ENCODE data around the gene SNED1. TPM values are rescaled to one million over a fixed set of nuclear protein-coding genes. Genes with fewer than 3 reads are reported as not detected.

Gene SNED1
- total RNA-seq, 3 donors from 2014 or later, result 27.1 to 46.9 (median 35.2) TPM

DNA sequence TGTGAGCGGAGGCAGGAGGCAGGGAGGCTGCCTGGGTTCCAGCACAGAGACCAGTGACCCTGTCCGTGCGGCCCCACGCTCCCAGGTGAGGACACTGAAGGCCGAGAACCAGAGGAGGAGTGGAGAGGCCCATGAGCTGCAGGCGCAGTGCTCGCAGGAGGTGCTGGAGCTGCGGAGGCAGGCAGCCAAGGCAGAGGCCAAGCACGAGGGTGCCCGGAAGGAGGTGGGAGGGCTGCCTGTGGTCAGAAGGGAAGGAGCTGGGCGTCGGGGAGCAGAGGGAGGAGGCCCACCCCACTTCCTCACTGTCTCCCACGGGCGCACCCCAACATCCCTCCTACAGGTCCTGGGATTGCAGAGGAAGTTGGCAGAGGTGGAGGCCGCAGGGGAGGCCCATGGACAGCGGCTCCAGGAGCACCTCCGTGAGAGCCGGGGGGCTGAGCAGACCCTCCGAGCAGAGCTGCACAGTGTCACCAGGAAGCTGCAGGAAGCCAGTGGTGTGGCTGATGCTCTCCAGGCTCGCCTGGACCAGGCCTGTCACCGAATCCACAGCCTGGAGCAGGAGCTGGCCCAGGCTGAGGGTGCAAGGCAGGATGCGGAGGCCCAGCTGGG, 33.0 kb upstream of the SNED1 start:
- DNase-seq (ENCODE audit: low spot score in 2 of 2), result peak in 1 of 2 donors; percentile 41

DNA sequence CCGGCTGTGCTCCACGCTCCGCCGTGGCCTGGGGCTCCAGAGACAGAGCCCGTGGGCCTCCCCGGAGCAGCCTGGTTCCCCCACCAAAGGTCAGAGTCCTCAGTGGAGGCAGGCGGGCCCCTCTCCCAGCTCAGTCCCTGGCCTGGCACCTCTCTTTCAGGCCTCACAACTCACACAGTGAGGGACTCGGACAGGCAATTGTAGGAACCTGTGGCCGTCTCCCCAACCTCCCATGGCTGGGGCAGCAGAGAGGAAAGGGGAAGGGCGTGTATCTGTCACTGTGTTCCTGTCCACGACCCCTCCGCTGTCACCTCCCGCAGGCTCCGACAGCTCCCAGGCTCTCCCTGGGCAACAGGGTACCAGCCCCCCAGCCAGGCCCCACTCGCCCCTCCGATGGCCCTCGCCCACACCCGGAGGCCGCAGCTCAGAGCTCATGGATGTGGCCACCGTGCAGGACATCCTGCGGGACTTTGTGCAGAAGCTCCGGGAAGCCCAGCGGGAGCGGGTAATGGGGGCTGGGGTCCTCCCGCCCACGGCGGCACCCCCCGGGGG, 32.4 kb upstream of the SNED1 start:
- H3K27ac ChIP-seq, result peak overlapping the region in 1 of 2 donors; percentile 69
- H3K4me3 ChIP-seq, result no peak overlapping the region
- no peaks in the 10 kb centered on the region for H3K36me3 ChIP-seq
- intact Hi-C loops (cut with DNase I; ENCODE audit: low total_unique reads), result no loop called here
- DNase-seq (ENCODE audit: low spot score in 2 of 2), result peak in 1 of 2 donors; percentile 31
- H3K4me1 ChIP-seq, result no peaks in the 10 kb centered on the region
- no peaks in the 10 kb centered on the region for H3K9me3 ChIP-seq
- TF ChIP-seq, protein P1, sequence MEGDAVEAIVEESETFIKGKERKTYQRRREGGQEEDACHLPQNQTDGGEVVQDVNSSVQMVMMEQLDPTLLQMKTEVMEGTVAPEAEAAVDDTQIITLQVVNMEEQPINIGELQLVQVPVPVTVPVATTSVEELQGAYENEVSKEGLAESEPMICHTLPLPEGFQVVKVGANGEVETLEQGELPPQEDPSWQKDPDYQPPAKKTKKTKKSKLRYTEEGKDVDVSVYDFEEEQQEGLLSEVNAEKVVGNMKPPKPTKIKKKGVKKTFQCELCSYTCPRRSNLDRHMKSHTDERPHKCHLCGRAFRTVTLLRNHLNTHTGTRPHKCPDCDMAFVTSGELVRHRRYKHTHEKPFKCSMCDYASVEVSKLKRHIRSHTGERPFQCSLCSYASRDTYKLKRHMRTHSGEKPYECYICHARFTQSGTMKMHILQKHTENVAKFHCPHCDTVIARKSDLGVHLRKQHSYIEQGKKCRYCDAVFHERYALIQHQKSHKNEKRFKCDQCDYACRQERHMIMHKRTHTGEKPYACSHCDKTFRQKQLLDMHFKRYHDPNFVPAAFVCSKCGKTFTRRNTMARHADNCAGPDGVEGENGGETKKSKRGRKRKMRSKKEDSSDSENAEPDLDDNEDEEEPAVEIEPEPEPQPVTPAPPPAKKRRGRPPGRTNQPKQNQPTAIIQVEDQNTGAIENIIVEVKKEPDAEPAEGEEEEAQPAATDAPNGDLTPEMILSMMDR (IDR thresholded peaks at IDR 0.05), result no peak
- no peak for TF ChIP-seq POLR2A (IDR thresholded peaks at IDR 0.05)
- TF ChIP-seq POLR2AphosphoS5 (IDR thresholded peaks at IDR 0.05), result no peak
- H3K27me3 ChIP-seq, result no peaks in the 10 kb centered on the region

More for the DNA sequence above, 33.0 kb upstream of the SNED1 start:
- TF ChIP-seq, protein P1 (IDR thresholded peaks at IDR 0.05), result no peak
- TF ChIP-seq POLR2AphosphoS5 (IDR thresholded peaks at IDR 0.05) (no peak), POLR2A (IDR thresholded peaks at IDR 0.05) (no peak)
- H3K27me3 ChIP-seq, result no peaks in the 10 kb centered on the region
- H3K9me3 ChIP-seq, result no peaks in the 10 kb centered on the region
- H3K27ac ChIP-seq, result peak overlapping the region in 1 of 2 donors; percentile 69
- H3K4me1 ChIP-seq, result no peaks in the 10 kb centered on the region
- H3K36me3 ChIP-seq, result no peaks in the 10 kb centered on the region
- no peak overlapping the region for H3K4me3 ChIP-seq
- intact Hi-C loops (cut with DNase I; ENCODE audit: low total_unique reads), result no loop called here

DNA sequence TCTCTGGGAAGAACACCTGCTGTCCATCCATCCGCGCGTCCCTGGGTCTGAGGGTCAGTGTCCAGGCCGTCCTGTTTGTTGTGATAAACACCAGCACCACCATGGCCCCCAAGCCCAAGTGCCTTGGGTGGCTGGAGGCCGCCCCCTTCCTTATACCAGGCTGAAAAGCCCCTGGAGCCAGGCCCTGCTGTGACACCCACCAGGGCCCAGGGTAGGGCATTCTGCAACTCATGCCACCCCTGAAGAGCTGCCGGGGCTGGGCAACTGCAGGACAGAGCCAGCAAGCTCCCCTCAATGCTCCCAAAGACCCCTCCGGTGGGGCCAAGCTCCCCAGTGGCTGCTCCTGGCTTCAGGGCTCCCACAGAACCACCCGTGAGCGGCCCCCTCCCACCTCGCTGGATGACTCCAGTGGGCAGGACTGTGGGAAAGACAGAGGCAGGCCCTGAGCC, 31.9 kb upstream of the SNED1 start:
- no peak for DNase-seq (ENCODE audit: low spot score in 2 of 2)
- no peak overlapping the region for H3K27ac ChIP-seq

DNA sequence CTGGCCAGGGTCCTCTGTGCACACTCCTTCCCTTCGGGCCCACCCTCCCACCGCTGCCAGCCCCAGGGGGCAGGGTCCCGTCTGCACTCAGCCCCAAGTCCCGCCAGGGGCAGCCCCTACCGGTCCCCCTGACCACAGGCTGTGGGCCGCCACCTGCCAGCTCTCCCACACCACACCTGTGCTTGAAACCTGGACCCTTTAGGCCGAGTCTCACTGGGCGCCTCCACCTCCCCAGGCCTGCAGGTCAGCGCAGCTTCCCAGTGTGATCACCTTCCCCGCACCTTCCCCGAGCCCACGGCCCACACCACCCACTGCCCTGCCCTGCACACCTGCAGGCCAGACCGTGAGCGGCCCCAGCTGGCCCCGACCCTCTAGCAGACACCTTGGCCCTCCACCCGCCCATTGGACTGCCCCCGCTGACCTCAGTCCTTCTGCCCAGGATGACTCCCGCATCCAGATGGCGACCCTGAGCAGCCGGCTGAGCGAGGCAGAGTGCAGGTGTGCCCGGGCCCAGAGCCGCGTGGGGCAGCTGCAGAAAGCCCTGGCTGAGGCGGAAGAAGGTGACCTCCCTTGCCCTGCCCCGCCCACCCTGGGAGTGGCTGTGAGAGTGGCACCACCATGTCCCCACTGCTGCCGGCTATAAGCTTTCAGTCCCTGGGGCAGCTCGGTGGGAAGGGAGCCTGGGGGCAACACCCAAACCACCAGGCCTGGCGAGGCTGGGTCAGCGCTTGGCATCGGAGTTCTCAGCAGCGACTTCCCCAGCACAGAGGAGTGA, 31.3 kb upstream of the SNED1 start:
- peaks cover 0 to 2% of the 10 kb centered on the region in 2 donors for H3K4me1 ChIP-seq
- H3K4me3 ChIP-seq, result no peak overlapping the region
- H3K36me3 ChIP-seq, result no peaks in the 10 kb centered on the region
- DNase-seq (ENCODE audit: low spot score in 2 of 2), result no peak
- H3K27me3 ChIP-seq, result no peaks in the 10 kb centered on the region
- intact Hi-C loops (cut with DNase I; ENCODE audit: low total_unique reads), result no loop called here
- H3K27ac ChIP-seq, result peak overlapping the region in 1 of 2 donors; percentile 12
- TF ChIP-seq POLR2AphosphoS5 (IDR thresholded peaks at IDR 0.05) (no peak), POLR2A (IDR thresholded peaks at IDR 0.05) (no peak)
- TF ChIP-seq, protein P1 (IDR thresholded peaks at IDR 0.05), result no peak
- H3K9me3 ChIP-seq, result no peaks in the 10 kb centered on the region

More for the DNA sequence above, 31.9 kb upstream of the SNED1 start:
- Histone ChIP-seq H3K4me3 (no peak overlapping the region), H3K9me3 (no peaks in the 10 kb centered on the region), H3K27me3 (no peaks in the 10 kb centered on the region), H3K36me3 (no peaks in the 10 kb centered on the region), H3K4me1 (no peaks in the 10 kb centered on the region)
- intact Hi-C loops (cut with DNase I; ENCODE audit: low total_unique reads), result no loop called here
- TF ChIP-seq POLR2AphosphoS5 (IDR thresholded peaks at IDR 0.05), result no peak
- TF ChIP-seq POLR2A (IDR thresholded peaks at IDR 0.05), result no peak
- TF ChIP-seq, protein P1 (IDR thresholded peaks at IDR 0.05), result no peak

Measured in breast epithelium (tissue), 4 donors.